Stimulated activated CD4-positive, alpha-beta T cell treated with anti-CD3 and anti-CD28 coated beads, Interleukin-4, amount 100 ng/mL, for 1 hour (primary cell): ENCODE measurements around the gene ARSJ.

Experiments
- DNase-seq: peaks from one replicate; pipeline ENCODE4 v3.0.0-alpha.2; 2020

The ARSJ gene

GRCh38 chr4:113982181-113982580 is 2.7 kb upstream of the ARSJ start:
- DNase-seq, result no peak

DNA sequence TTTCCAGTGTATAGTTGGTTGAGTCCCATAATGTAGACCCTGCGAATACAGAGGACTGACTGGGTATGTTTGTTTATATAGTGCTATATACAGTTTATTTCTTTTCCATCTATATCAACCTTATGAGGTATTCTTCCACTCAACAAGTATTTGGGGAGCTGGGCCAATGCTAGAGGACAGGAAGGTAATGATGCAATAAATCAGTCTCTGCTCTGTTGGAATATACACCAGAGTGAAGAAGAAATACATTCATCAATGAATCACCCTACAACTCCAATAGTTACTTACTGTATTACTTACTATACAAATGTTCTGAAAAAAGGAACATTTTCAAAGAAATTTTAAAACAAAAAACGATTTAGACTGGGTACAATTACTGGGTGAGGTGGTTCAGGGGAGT is 2.1 kb upstream of the ARSJ start:
- no peak for DNase-seq

DNA sequence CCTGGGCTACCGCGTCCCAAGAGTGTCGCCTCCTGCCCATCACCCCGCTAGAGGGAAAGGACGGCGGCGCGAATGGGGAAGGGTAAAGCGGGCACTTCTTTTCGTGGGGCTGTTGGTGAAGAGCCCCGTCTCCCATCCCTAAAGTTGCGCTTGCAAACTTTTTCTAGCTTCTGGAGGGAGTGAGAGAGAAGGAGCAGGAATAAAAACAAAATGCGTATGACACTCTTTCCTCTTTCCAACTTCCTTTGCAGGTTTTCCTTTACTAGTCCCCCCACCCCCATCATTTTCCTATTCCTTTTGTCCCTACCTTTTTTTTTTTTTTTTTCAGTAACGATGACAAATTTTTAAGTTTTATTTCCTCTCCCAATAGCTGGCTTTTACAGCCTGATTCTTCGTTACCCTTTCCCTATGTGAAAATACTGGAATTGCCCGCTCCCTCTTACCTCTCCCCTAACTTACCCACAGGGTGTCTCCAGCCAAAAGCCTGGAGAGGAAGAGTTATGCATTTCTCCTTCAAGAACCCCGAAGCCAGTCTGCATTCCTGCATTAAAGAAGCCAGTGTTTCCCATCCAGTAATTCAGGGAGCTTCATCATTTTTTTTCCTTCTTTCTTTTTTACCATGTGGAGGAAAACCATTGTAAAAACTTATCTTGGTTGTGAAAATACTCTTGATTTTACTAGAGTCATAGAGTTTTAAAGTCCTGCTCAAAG is 613 bp upstream of the ARSJ start:
- DNase-seq, result no peak

- DNase-seq, result no peak
Measured at GRCh38 chr4:113978561-113979147, 793 bp downstream of the ARSJ start.

DNA sequence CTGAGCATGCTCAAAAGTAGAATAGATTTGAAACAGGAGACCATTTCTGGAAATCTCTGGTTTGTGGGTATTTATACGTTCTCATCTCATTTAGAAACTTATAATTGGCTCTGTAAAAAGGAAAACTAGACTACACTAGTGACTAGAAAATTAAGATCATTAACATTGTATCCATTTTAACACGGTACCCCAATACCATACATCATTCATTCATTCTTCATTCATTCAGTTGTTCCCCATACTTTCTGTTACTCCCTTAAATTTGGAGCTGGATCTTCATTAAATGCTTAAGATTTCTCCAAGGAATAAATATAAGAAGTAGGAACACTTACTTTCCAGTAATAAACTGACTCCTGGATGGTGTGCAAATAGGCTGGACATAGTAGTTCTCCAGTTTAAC is 1.3 kb downstream of the ARSJ start:
- no peak for DNase-seq

DNA sequence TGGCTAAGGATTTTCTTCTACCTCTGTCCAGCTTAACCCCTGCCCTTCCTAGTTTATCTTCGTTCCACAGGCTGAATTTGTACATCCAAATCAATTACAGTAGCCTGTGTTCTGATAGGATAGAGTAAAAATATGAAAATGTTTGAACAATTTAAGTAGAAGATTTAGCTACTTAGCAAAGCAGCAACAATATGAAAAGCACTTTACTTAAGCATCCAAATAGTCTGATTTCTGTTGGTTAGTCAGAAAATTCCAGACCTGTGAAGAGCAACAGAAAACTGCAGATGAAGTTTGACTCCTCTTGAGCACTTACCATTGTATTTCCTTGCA is 2.0 kb downstream of the ARSJ start:
- DNase-seq, result no peak

DNA sequence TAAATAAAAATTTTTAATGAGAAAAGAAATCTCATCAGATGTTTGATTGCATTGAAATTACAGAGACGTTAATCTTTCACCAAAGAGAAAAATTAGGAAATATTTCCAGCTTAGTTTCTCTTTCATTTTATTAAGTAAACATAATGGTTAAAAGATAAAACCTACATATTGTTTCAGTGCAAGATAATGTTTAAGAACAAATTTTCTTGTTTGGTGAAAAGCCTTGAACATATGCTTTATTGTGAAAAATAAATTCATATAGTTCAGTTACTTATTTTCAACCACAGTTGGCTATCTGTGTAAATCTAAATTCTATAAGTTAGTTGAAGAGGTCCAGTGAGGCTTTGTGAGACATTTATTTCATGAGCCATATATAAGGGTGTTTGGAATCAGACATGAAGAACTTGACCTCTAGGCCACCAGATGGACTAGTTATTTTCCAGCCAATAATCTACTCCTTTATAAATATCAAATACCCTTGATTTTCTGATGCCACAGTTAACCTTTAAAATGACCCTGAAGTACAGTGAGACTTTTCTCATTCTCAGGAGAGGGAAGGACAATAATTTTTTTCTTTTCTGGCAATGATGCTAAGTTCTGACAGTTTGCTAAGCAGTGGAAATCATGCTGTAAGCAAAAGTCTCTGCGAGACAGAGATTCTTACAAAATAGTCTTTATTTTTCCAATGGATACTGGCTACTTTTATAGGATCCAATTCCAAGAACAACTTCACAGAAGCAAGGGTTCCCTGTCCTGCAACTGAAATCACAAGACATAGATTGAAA is 2.5 kb downstream of the ARSJ start:
- DNase-seq, result no peak

- DNase-seq, result no peak
Measured at GRCh38 chr4:113975578-113975977, 3.9 kb downstream of the ARSJ start.

DNA sequence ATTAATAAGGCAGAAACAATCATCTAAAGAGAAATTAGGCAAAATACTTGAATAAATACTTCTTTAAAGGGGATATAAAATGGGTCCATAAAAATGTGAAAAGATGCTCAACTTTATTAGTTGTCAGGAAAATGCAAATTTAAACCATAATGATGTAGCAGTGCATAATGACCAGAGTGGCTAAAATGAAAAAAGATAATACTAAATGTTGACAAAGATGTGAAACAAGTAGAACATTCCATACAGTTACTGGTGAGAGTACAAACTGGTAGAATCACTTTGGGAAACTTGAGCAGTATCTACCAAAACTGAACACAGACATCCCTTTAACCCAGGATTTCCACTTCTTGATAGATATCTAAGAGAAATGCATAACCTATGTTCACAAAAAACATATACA is 5.0 kb downstream of the ARSJ start:
- DNase-seq, result no peak

GRCh38 chr4:113973345-113973744 is 6.1 kb downstream of the ARSJ start:
- no peak for DNase-seq

DNA sequence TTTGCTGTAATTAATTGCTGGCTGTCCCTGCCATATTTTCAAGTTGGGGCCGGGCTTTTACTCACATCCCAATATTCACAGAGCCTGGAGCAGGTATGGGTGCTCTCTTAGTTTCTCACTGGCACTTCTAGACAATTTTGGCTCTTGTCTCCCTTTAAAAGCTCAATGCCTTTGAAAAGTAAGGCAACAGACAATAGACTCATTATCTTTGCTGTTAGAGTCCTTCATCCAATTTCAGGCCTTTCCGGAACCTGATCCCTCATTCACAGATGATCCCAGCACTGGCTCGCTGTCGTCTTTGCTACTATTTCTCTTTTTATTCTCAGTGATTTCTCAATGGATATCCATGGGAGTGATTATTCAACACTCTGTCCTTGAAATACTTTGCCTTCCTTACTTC is 6.7 kb downstream of the ARSJ start:
- no peak for DNase-seq

DNA sequence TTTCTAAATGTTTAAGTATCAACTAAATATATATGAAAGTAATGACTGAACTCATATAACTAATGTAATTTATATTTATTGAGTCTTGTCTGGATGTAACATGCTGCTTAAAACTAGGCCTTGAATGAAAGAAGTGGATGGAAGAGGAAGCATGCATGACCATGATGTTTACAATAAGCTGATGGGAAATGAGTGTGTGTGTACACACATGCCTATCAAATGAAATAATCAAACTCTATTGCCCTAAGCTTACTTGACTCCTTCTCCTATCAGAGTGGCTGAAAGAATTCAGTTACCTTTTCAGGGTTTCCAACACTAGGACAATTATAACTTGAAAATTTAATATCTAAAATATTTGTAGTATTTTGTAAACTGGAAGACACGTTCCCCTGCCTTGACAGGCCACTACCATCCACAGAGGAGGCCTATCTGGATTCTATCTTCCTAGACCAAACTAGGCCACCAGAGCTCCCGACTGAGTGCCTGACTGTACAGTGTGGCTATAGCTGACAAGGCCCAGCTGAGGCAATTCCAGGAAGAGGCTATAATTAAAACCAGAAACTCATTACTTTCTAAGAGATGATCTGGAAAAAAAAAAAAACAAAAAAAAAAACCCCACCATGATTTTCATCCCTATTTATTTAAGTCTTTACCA is 7.6 kb downstream of the ARSJ start:
- no peak for DNase-seq

- no peak for DNase-seq
Measured at GRCh38 chr4:113969709-113970334, 9.6 kb downstream of the ARSJ start.

GRCh38 chr4:113968473-113968872 is 11.0 kb downstream of the ARSJ start:
- no peak for DNase-seq

DNA sequence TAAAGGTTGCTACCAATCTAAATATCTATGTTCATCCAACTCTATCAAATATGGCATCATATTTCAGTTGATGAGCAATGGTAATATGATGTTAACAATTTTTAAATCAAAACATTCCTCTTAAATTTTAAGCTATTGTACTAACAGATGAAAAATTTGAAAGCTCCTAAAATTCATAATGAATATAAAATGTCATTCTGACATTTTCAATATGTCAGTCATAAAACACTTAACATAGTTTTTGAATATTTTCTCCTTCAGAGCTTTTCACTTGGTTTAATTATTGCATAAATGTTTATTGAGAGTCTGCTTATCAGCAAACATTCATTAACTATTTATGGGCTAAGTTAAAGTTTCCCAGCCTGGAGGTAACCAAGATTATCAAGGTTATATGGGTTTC is 11.8 kb downstream of the ARSJ start:
- no peak for DNase-seq

DNA sequence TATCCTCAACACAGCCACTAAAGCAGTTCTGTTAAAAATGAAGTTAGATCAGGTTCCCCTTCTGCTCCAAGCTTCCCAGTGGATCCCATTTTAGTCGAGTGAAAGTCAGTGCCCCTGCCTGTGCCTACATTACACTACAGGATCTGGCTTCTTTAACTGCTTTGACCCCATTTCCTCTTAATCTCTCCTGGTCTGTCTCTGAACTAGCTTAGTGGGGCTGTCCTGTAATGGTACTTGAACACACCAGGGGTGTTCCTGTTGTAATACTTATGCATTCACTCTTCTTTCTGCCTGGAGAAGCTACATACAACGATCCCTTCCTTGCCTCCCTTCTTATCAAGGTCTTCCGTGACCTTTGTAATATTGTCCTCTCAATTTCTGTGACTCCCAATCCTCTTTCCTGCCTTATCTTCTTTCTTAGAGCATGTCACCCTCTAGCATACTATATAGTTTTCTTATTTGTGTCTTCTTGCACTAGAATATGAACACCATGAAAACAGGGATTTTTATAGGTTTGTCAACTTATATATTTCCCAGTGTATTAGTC is 16.7 kb downstream of the ARSJ start:
- no peak for DNase-seq

- DNase-seq, result no peak
Measured at GRCh38 chr4:113962016-113962347, 17.5 kb downstream of the ARSJ start.

GRCh38 chr4:113960684-113961321 is 18.6 kb downstream of the ARSJ start:
- DNase-seq, result no peak

DNA sequence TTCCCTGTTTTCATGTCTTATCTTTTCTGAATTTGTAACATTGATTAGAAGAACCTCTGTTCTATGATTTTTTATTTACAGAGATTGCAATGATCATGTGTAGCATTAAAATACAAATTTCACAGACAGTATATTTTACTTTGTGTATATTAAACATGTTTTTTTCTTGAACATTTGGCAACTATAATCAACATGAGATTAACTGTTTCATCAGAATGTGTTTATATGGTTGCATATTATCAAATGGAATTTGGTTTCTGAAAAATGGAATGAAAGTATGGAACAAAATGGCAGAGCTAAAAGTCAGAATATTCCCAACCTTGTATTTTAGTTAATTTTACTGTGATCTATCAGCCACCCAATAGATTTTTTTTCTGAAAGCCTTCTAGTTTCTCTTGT is 19.9 kb downstream of the ARSJ start:
- no peak for DNase-seq

GRCh38 chr4:113958766-113959538 is 20.5 kb downstream of the ARSJ start:
- DNase-seq, result no peak

- no peak for DNase-seq
Measured at GRCh38 chr4:113957956-113958355, 21.5 kb downstream of the ARSJ start.

GRCh38 chr4:113955948-113956347 is 23.5 kb downstream of the ARSJ start:
- no peak for DNase-seq
